ENCODE measurements around the gene SMG7. TPM values are rescaled to one million over a fixed set of nuclear protein-coding genes. Genes with fewer than 3 reads are reported as not detected.
A peak's percentile ranks its signal among the peaks of the same experiment; 100 is the strongest.

The SMG7 gene
- total and polyA plus RNA-seq, 12 donors: 15.4 to 54.4 (median 34.9) TPM

DNA sequence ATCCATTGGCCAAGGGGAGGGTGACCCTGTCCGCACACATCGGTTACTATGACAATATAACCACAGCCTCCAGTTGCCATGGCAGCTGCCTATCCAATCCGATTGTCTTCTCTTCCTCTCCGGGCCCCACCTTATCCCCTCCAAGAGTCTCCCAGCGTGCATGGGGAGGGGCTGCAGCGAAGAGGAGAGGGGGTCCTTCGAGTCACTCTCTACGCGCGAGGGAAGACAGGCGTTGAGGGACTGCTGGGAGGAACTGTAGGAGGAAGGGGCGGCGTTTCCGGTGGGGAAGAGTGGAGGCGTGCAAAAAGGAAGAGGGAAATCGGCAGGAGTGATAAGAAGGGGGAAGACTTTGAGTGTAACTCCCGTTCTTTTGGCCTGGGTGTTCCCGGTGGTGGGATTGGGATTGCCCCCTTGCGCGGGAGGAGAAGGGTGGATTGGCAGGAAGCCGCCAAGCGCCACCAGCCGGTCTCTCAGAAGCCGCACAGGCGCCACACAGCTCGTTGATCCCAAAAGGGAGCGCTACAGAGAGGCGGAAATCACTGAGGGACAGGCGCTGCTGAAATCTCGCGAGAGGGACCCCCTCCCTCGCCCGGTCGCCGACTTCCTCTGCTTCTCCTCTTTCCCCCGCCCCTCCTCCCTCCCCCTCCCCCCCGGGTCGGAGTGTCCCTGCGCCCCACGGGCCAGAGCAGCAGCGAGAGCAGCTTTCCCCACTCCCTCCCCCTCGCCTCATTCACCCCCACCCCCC, 384 bp upstream of the SMG7 start:
- intact Hi-C loops (cut with DNase I): loop anchor here in 1 of 2 donors (5.0 kb wide), 1 partner anchor 155 kb away; no protein-coding TSS in a partner anchor
- Histone ChIP-seq H3K27me3 (no peaks in the 10 kb centered on the region), H3K9me3 (replicated peaks in 1 of 3) (no peaks in the 10 kb centered on the region), H3K4me3 (peak overlapping the region; percentile 87 to 94 (median 90)), H3K4me1 (replicated peaks in 1 of 2) (peaks cover 7 to 27% of the 10 kb centered on the region in 2 donors), H3K27ac (peak overlapping the region; percentile 85 to 99 (median 97)), H3K36me3 (replicated peaks in 1 of 2) (no peaks in the 10 kb centered on the region)
- TF ChIP-seq, protein P1, sequence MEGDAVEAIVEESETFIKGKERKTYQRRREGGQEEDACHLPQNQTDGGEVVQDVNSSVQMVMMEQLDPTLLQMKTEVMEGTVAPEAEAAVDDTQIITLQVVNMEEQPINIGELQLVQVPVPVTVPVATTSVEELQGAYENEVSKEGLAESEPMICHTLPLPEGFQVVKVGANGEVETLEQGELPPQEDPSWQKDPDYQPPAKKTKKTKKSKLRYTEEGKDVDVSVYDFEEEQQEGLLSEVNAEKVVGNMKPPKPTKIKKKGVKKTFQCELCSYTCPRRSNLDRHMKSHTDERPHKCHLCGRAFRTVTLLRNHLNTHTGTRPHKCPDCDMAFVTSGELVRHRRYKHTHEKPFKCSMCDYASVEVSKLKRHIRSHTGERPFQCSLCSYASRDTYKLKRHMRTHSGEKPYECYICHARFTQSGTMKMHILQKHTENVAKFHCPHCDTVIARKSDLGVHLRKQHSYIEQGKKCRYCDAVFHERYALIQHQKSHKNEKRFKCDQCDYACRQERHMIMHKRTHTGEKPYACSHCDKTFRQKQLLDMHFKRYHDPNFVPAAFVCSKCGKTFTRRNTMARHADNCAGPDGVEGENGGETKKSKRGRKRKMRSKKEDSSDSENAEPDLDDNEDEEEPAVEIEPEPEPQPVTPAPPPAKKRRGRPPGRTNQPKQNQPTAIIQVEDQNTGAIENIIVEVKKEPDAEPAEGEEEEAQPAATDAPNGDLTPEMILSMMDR (IDR thresholded peaks at IDR 0.05): peak in 1 of 6 experiments; percentile 18
- peak in 1 of 2 donors; percentile 27 for TF ChIP-seq POLR2A (IDR thresholded peaks at IDR 0.05)
- 0 to 1% (median 0%) methylated on average over 23 to 42 of the region's 42 CpGs for WGBS, 4 donors
- DNase-seq: peak; percentile 97 to 100 (median 99)

DNA sequence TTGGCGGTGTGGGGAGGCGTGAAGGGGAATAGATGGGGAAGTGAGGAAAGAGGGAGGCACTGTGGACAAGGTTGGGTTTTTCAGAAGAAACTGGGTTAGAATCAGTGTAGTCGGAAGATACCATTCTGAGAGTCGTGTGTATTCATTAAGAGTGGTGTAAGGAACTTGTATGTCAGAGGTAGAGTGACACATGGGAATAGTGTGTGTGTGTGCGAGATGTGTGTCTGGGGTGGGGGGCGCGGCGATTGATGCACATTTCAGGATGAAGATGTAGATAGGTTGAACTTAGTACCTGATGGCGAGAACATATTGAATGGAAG, 878 bp downstream of the SMG7 start:
- Histone ChIP-seq H3K27ac (peak overlapping the region in 2 of 5 donors; percentile 93 to 98), H3K4me1 (replicated peaks in 1 of 2) (peaks cover 7 to 27% of the 10 kb centered on the region in 2 donors), H3K27me3 (no peaks in the 10 kb centered on the region), H3K4me3 (peak overlapping the region in 3 of 4 donors; percentile 72 to 87 (median 87)), H3K36me3 (replicated peaks in 1 of 2) (no peaks in the 10 kb centered on the region), H3K9me3 (replicated peaks in 1 of 3) (no peaks in the 10 kb centered on the region)
- TF ChIP-seq POLR2A (IDR thresholded peaks at IDR 0.05): no peak
- TF ChIP-seq, protein P1 (IDR thresholded peaks at IDR 0.05): peak in 1 of 6 experiments; percentile 6
- intact Hi-C loops (cut with DNase I): loop anchor here in 1 of 2 donors (5.0 kb wide), 1 partner anchor 154 kb away; no protein-coding TSS in a partner anchor
- no peak for DNase-seq
- 19 to 24% (median 22%) methylated on average over 9 of the region's 9 CpGs for WGBS, 4 donors

DNA sequence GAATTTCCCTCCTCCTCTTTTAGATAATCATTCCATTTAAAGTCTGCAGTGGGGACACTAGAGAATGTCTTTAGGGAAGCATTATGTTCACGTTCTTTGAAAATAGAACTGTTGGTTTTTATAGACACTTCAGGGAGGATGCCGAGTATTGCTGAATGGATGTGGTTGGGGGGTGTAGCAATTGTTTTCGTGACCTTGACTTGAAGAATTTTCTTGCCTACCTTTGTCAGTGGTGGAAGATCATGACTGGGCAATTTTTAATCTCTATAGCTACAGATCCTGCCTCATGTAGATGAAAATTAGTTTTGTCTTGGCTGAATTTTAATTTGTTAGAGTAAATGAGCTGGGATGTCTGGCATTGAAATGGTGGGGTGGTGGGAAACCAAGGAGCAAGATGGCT, 3.8 kb downstream of the SMG7 start:
- Histone ChIP-seq H3K27me3 (no peaks in the 10 kb centered on the region), H3K9me3 (replicated peaks in 1 of 3) (no peaks in the 10 kb centered on the region), H3K36me3 (replicated peaks in 1 of 2) (no peaks in the 10 kb centered on the region), H3K4me1 (replicated peaks in 1 of 2) (peaks cover 7 to 39% of the 10 kb centered on the region in 2 donors), H3K4me3 (no peak overlapping the region), H3K27ac (no peak overlapping the region)
- 49 to 60% (median 51%) methylated on average over 3 of the region's 3 CpGs for WGBS, 4 donors
- no peak for DNase-seq
- TF ChIP-seq, protein P1 (IDR thresholded peaks at IDR 0.05): no peak
- TF ChIP-seq POLR2A (IDR thresholded peaks at IDR 0.05): no peak
- intact Hi-C loops (cut with DNase I): no loop called here

DNA sequence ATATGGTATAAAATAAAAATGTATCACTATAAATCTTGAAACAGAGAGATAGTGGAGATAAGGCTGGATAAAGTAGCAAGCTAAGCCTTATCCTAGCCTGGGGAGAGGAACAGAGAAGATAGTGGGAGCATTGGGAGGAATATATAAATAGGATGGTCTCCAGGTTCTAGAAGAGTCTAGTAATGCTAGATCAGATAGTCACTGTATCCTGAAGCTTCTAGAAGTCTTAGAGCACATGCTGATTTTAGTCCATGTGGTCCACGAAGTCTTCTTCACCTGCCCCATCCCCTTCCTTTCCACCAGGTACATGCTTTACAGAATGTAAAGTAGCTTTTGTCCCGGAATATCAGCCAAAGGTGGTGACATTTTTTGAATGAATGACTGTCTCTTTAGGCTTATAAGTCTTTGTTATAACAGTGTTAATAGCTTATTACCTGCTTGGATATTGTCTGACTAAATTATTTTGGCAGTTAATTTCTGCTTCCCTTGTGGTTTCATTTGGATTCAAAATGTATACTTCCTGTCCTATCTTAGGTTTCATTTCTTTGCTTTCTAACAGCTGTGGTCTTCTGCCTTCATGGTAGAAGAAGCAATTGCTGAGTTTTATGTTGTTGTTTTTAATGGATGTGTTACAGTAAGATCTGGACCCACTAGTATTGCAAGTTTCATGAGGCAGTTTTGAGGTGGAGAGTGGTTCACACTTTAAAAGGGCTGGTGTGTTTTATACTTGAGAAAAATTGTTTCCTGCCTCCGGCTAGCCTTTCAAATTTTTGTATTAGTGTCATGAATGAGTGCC, 5.9 kb downstream of the SMG7 start:
- Histone ChIP-seq H3K4me1 (replicated peaks in 1 of 2) (peaks cover 5 to 42% of the 10 kb centered on the region in 2 donors), H3K4me3 (no peak overlapping the region), H3K27ac (no peak overlapping the region), H3K9me3 (replicated peaks in 1 of 3) (no peaks in the 10 kb centered on the region), H3K27me3 (no peaks in the 10 kb centered on the region), H3K36me3 (replicated peaks in 1 of 2) (no peaks in the 10 kb centered on the region)
- TF ChIP-seq POLR2A (IDR thresholded peaks at IDR 0.05): no peak
- 83 to 90% (median 86%) methylated on average over 3 of the region's 3 CpGs for WGBS, 4 donors
- intact Hi-C loops (cut with DNase I): no loop called here
- no peak for DNase-seq

Data from adrenal gland (tissue), 12 donors.